ENCODE measurements around the gene CARHSP1. TPM values are rescaled to one million over a fixed set of nuclear protein-coding genes. Genes with fewer than 3 reads are reported as not detected.

Gene CARHSP1
- total RNA-seq, 1 donor from 2014 or later = 73.3 TPM

GRCh38 chr16:8831871-8832716, 36.7 kb downstream of the CARHSP1 start:
- intact Hi-C loops (cut with micrococcal nuclease) = no loop called here
- DNase-seq = no peak
- Mint-ChIP-seq H3K4me3 (no peak overlapping the region), H3K9me3 (no peaks in the 10 kb centered on the region), H3K27me3 (no peaks in the 10 kb centered on the region), H3K4me1 (peaks cover 12% of the 10 kb centered on the region), H3K36me3 (ENCODE audit: low read depth) (peaks cover 40% of the 10 kb centered on the region), H3K27ac (no peak overlapping the region)

- Mint-ChIP-seq H3K4me1 (peaks cover 14% of the 10 kb centered on the region), H3K27me3 (no peaks in the 10 kb centered on the region), H3K36me3 (ENCODE audit: low read depth) (peaks cover 42% of the 10 kb centered on the region), H3K4me3 (no peak overlapping the region), H3K27ac (no peak overlapping the region), H3K9me3 (no peaks in the 10 kb centered on the region)
- intact Hi-C loops (cut with micrococcal nuclease) = no loop called here
- DNase-seq = no peak
Observed at GRCh38 chr16:8831450-8831849, 37.4 kb downstream of the CARHSP1 start.

GRCh38 chr16:8828541-8829165, 40.2 kb downstream of the CARHSP1 start:
- no peak overlapping the region for H3K27ac Mint-ChIP-seq
- H3K4me3 Mint-ChIP-seq = no peak overlapping the region
- H3K36me3 Mint-ChIP-seq (ENCODE audit: low read depth) = peaks cover 50% of the 10 kb centered on the region
- DNase-seq = no peak
- H3K4me1 Mint-ChIP-seq = peaks cover 12% of the 10 kb centered on the region
- no peaks in the 10 kb centered on the region for H3K27me3 Mint-ChIP-seq
- H3K9me3 Mint-ChIP-seq = no peaks in the 10 kb centered on the region
- intact Hi-C loops (cut with micrococcal nuclease) = no loop called here

- H3K4me1 Mint-ChIP-seq = peaks cover 11% of the 10 kb centered on the region
- no peak for DNase-seq
- peaks cover 54% of the 10 kb centered on the region for H3K36me3 Mint-ChIP-seq (ENCODE audit: low read depth)
- no peak overlapping the region for H3K4me3 Mint-ChIP-seq
- no peaks in the 10 kb centered on the region for H3K9me3 Mint-ChIP-seq
- no peaks in the 10 kb centered on the region for H3K27me3 Mint-ChIP-seq
- intact Hi-C loops (cut with micrococcal nuclease) = no loop called here
- no peak overlapping the region for H3K27ac Mint-ChIP-seq
Observed at GRCh38 chr16:8826278-8826879, 42.4 kb downstream of the CARHSP1 start.

GRCh38 chr16:8822403-8822802, 46.4 kb downstream of the CARHSP1 start:
- Mint-ChIP-seq H3K9me3 (no peaks in the 10 kb centered on the region), H3K4me3 (no peak overlapping the region), H3K4me1 (peaks cover 11% of the 10 kb centered on the region), H3K36me3 (ENCODE audit: low read depth) (peaks cover 53% of the 10 kb centered on the region), H3K27me3 (no peaks in the 10 kb centered on the region), H3K27ac (no peak overlapping the region)
- no peak for DNase-seq
- intact Hi-C loops (cut with micrococcal nuclease) = no loop called here

GRCh38 chr16:8819411-8820034, 49.3 kb downstream of the CARHSP1 start:
- DNase-seq = no peak
- Mint-ChIP-seq H3K27me3 (no peaks in the 10 kb centered on the region), H3K9me3 (no peaks in the 10 kb centered on the region), H3K4me1 (peaks cover 22% of the 10 kb centered on the region), H3K27ac (no peak overlapping the region), H3K4me3 (no peak overlapping the region), H3K36me3 (ENCODE audit: low read depth) (peaks cover 64% of the 10 kb centered on the region)
- intact Hi-C loops (cut with micrococcal nuclease) = loop anchor here (2.0 kb wide), 1 partner anchor 61 kb away; no protein-coding TSS in a partner anchor

- intact Hi-C loops (cut with micrococcal nuclease) = no loop called here
- peak overlapping the region; percentile 11 for H3K27ac Mint-ChIP-seq
- H3K36me3 Mint-ChIP-seq (ENCODE audit: low read depth) = peaks cover 68% of the 10 kb centered on the region
Observed at GRCh38 chr16:8818504-8819270, 50.1 kb downstream of the CARHSP1 start.

GRCh38 chr16:8816967-8817655, 51.7 kb downstream of the CARHSP1 start:
- Mint-ChIP-seq H3K4me1 (peaks cover 26% of the 10 kb centered on the region), H3K9me3 (no peaks in the 10 kb centered on the region), H3K36me3 (ENCODE audit: low read depth) (peaks cover 74% of the 10 kb centered on the region), H3K27ac (peak overlapping the region; percentile 71), H3K27me3 (no peaks in the 10 kb centered on the region), H3K4me3 (peak overlapping the region; percentile 38)
- intact Hi-C loops (cut with micrococcal nuclease) = no loop called here
- DNase-seq = peak; percentile 67

More at GRCh38 chr16:8818504-8819270, 50.1 kb downstream of the CARHSP1 start:
- Mint-ChIP-seq H3K9me3 (no peaks in the 10 kb centered on the region), H3K4me1 (peaks cover 25% of the 10 kb centered on the region), H3K27me3 (no peaks in the 10 kb centered on the region), H3K4me3 (no peak overlapping the region)
- no peak for DNase-seq

GRCh38 chr16:8814095-8814806, 54.6 kb downstream of the CARHSP1 start:
- Mint-ChIP-seq H3K9me3 (no peaks in the 10 kb centered on the region), H3K4me3 (no peak overlapping the region), H3K27ac (peak overlapping the region; percentile 58), H3K4me1 (peaks cover 22% of the 10 kb centered on the region), H3K36me3 (ENCODE audit: low read depth) (peaks cover 70% of the 10 kb centered on the region), H3K27me3 (no peaks in the 10 kb centered on the region)
- DNase-seq = no peak
- intact Hi-C loops (cut with micrococcal nuclease) = no loop called here

GRCh38 chr16:8812162-8812843, 56.5 kb downstream of the CARHSP1 start:
- H3K27ac Mint-ChIP-seq = no peak overlapping the region
- intact Hi-C loops (cut with micrococcal nuclease) = no loop called here

GRCh38 chr16:8808613-8809353, 60.0 kb downstream of the CARHSP1 start:
- no peak overlapping the region for H3K4me3 Mint-ChIP-seq
- H3K9me3 Mint-ChIP-seq = no peaks in the 10 kb centered on the region
- H3K4me1 Mint-ChIP-seq = peaks cover 6% of the 10 kb centered on the region
- no peaks in the 10 kb centered on the region for H3K27me3 Mint-ChIP-seq
- intact Hi-C loops (cut with micrococcal nuclease) = no loop called here
- peaks cover 70% of the 10 kb centered on the region for H3K36me3 Mint-ChIP-seq (ENCODE audit: low read depth)
- no peak overlapping the region for H3K27ac Mint-ChIP-seq
- DNase-seq = no peak

More at GRCh38 chr16:8812162-8812843, 56.5 kb downstream of the CARHSP1 start:
- no peaks in the 10 kb centered on the region for H3K27me3 Mint-ChIP-seq
- no peak for DNase-seq
- H3K4me3 Mint-ChIP-seq = no peak overlapping the region
- H3K9me3 Mint-ChIP-seq = no peaks in the 10 kb centered on the region
- H3K36me3 Mint-ChIP-seq (ENCODE audit: low read depth) = peaks cover 72% of the 10 kb centered on the region
- H3K4me1 Mint-ChIP-seq = peaks cover 19% of the 10 kb centered on the region

Measured in activated CD4-positive, alpha-beta T cell treated with anti-CD3 and anti-CD28 coated beads, Interleukin-2, amount 10 ng/mL, durations not matched to agents 24 days and 14 days (primary cell).